Mononuclear cell (primary cell): ENCODE data around the gene SSBP2. TPM values are rescaled to one million over a fixed set of nuclear protein-coding genes. Genes with fewer than 3 reads are reported as not detected.
"Not testable (repeated sequence)": the region's sequence is repeated elsewhere in the genome, so short reads cannot be mapped to it uniquely, and the experiment has no call there.

Experiments
- H3K27me3 ChIP-seq: 2 replicates; pipeline ENCODE4 v1.6.0; 2011; ENCODE audit warnings: low read length, control low read depth; ENCODE audit not compliant: insufficient read depth
- H3K4me1 ChIP-seq: 2 replicates; pipeline ENCODE4 v1.5.1; 2011; ENCODE audit warnings: mild to moderate bottlenecking, low read length, control low read depth; ENCODE audit not compliant: insufficient read depth
- H3K4me3 ChIP-seq: 2 replicates; pipeline ENCODE4 v1.5.1; 2011; ENCODE audit warnings: mild to moderate bottlenecking, low read length, moderate library complexity
- H3K9me3 ChIP-seq: 2 replicates; pipeline ENCODE4 v1.5.1; 2011; ENCODE audit warnings: low read depth, mild to moderate bottlenecking, control low read depth, low read length
- total RNA-seq: library from RNA; depleted of rRNA; stranded (reverse); fragments of >200 nt; gene quantifications from one replicate; pipeline ENCODE4 v1.2.3, GENCODE V29; 2012

Gene SSBP2
- total RNA-seq, 1 donor, result 35.9 TPM

GRCh38 chr5:81688215-81688614 lies 62.7 kb downstream of the SSBP2 start:
- no peak overlapping the region for H3K4me3 ChIP-seq
- H3K4me1 ChIP-seq, result no peaks in the 10 kb centered on the region
- H3K9me3 ChIP-seq, result peaks cover 21% of the 10 kb centered on the region
- H3K27me3 ChIP-seq, result no peaks in the 10 kb centered on the region

GRCh38 chr5:81687292-81687691 lies 63.6 kb downstream of the SSBP2 start:
- no peak overlapping the region for H3K4me3 ChIP-seq
- H3K4me1 ChIP-seq, result no peaks in the 10 kb centered on the region
- H3K9me3 ChIP-seq, result peaks cover 23% of the 10 kb centered on the region
- H3K27me3 ChIP-seq, result no peaks in the 10 kb centered on the region

- no peak overlapping the region for H3K4me3 ChIP-seq
- no peaks in the 10 kb centered on the region for H3K27me3 ChIP-seq
- H3K4me1 ChIP-seq, result no peaks in the 10 kb centered on the region
- H3K9me3 ChIP-seq, result peaks cover 23% of the 10 kb centered on the region
Measured at GRCh38 chr5:81685471-81685870, 65.4 kb downstream of the SSBP2 start.

GRCh38 chr5:81679885-81680284 lies 71.0 kb downstream of the SSBP2 start:
- H3K9me3 ChIP-seq, result peaks cover 8% of the 10 kb centered on the region
- H3K4me3 ChIP-seq, result no peak overlapping the region
- no peaks in the 10 kb centered on the region for H3K4me1 ChIP-seq
- no peaks in the 10 kb centered on the region for H3K27me3 ChIP-seq

GRCh38 chr5:81675420-81675819 lies 75.5 kb downstream of the SSBP2 start:
- Histone ChIP-seq H3K27me3 (no peaks in the 10 kb centered on the region), H3K4me1 (no peaks in the 10 kb centered on the region), H3K4me3 (no peak overlapping the region), H3K9me3 (no peaks in the 10 kb centered on the region)

GRCh38 chr5:81665795-81666194 lies 85.1 kb downstream of the SSBP2 start:
- H3K4me3 ChIP-seq, result no peak overlapping the region
- H3K4me1 ChIP-seq, result no peaks in the 10 kb centered on the region
- H3K27me3 ChIP-seq, result no peaks in the 10 kb centered on the region
- H3K9me3 ChIP-seq, result no peaks in the 10 kb centered on the region

- not testable (repeated sequence) for H3K4me1 ChIP-seq, H3K27me3 ChIP-seq, H3K4me3 ChIP-seq, H3K9me3 ChIP-seq
Measured at GRCh38 chr5:81660624-81661023, 90.3 kb downstream of the SSBP2 start.

GRCh38 chr5:81657386-81657785 lies 93.5 kb downstream of the SSBP2 start:
- Histone ChIP-seq H3K4me1 (no peaks in the 10 kb centered on the region), H3K9me3 (no peaks in the 10 kb centered on the region), H3K4me3 (no peak overlapping the region), H3K27me3 (no peaks in the 10 kb centered on the region)

GRCh38 chr5:81656783-81657182 lies 94.1 kb downstream of the SSBP2 start:
- H3K9me3 ChIP-seq, result no peaks in the 10 kb centered on the region

GRCh38 chr5:81650987-81651386 lies 99.9 kb downstream of the SSBP2 start:
- Histone ChIP-seq H3K9me3 (no peaks in the 10 kb centered on the region), H3K4me1 (no peaks in the 10 kb centered on the region), H3K4me3 (no peak overlapping the region), H3K27me3 (no peaks in the 10 kb centered on the region)

More at GRCh38 chr5:81656783-81657182, 94.1 kb downstream of the SSBP2 start:
- no peaks in the 10 kb centered on the region for H3K4me1 ChIP-seq
- H3K4me3 ChIP-seq, result no peak overlapping the region
- H3K27me3 ChIP-seq, result no peaks in the 10 kb centered on the region

- Histone ChIP-seq H3K9me3 (no peaks in the 10 kb centered on the region), H3K27me3 (no peaks in the 10 kb centered on the region), H3K4me1 (no peaks in the 10 kb centered on the region), H3K4me3 (no peak overlapping the region)
Measured at GRCh38 chr5:81646469-81646995, 104.4 kb downstream of the SSBP2 start.

- H3K9me3 ChIP-seq, result no peaks in the 10 kb centered on the region
- no peaks in the 10 kb centered on the region for H3K4me1 ChIP-seq
- H3K4me3 ChIP-seq, result no peak overlapping the region
- H3K27me3 ChIP-seq, result no peaks in the 10 kb centered on the region
Measured at GRCh38 chr5:81642210-81642609, 108.7 kb downstream of the SSBP2 start.

- no peaks in the 10 kb centered on the region for H3K9me3 ChIP-seq
- H3K27me3 ChIP-seq, result no peaks in the 10 kb centered on the region
- no peak overlapping the region for H3K4me3 ChIP-seq
Measured at GRCh38 chr5:81639556-81639955, 111.3 kb downstream of the SSBP2 start.

GRCh38 chr5:81638471-81638870 lies 112.4 kb downstream of the SSBP2 start:
- Histone ChIP-seq H3K9me3 (no peaks in the 10 kb centered on the region), H3K4me3 (no peak overlapping the region), H3K27me3 (no peaks in the 10 kb centered on the region), H3K4me1 (no peaks in the 10 kb centered on the region)

More at GRCh38 chr5:81639556-81639955, 111.3 kb downstream of the SSBP2 start:
- H3K4me1 ChIP-seq, result no peaks in the 10 kb centered on the region

- Histone ChIP-seq H3K4me3 (no peak overlapping the region), H3K27me3 (no peaks in the 10 kb centered on the region), H3K4me1 (peaks cover 8% of the 10 kb centered on the region), H3K9me3 (no peaks in the 10 kb centered on the region)
Measured at GRCh38 chr5:81633891-81634290, 117.0 kb downstream of the SSBP2 start.

GRCh38 chr5:81633471-81633870 lies 117.4 kb downstream of the SSBP2 start:
- no peaks in the 10 kb centered on the region for H3K27me3 ChIP-seq

More at GRCh38 chr5:81633471-81633870, 117.4 kb downstream of the SSBP2 start:
- Histone ChIP-seq H3K9me3 (no peaks in the 10 kb centered on the region), H3K4me3 (no peak overlapping the region), H3K4me1 (peaks cover 8% of the 10 kb centered on the region)
